Ovary (tissue), 9 donors: ENCODE data around the gene INTS4. TPM values are rescaled to one million over a fixed set of nuclear protein-coding genes. Genes with fewer than 3 reads are reported as not detected.
"Not testable (repeated sequence)": the region's sequence is repeated elsewhere in the genome, so short reads cannot be mapped to it uniquely, and the experiment has no call there.

ENCODE experiments used
- DNase-seq, 5 donors: peaks; one replicate each; pipeline ENCODE4 v3.0.0-alpha.2; 2019 to 2020
- H3K27ac ChIP-seq, 2 donors: fragments of 200-600 bp; one replicate each; pipeline versions ENCODE4 v1.5.1 to v1.8.0; 2019 to 2022
- H3K27me3 ChIP-seq: fragments of 200-600 bp; one replicate; pipeline ENCODE4 v1.8.0; 2022
- H3K36me3 ChIP-seq: fragments of 200-600 bp; sonication (generic); one replicate; pipeline ENCODE4 v1.5.1; 2019
- H3K4me1 ChIP-seq: one replicate; pipeline ENCODE4 v1.8.1; 2013; ENCODE audit warnings: mild to moderate bottlenecking, moderate library complexity; ENCODE audit not compliant: insufficient read depth
- H3K4me3 ChIP-seq: fragments of 200-600 bp; sonication (generic); one replicate; pipeline ENCODE4 v1.5.1; 2017
- H3K9me3 ChIP-seq, 2 donors: fragments of 200-600 bp in 1 of 2; sonication (generic) in 1 of 2; one replicate each; pipeline versions ENCODE4 v1.5.1 to v1.8.1; 2013 to 2019; ENCODE audit warnings: mild to moderate bottlenecking in 1 of 2, moderate library complexity in 1 of 2
- EP300 ChIP-seq: sonication (generic); formaldehyde crosslinking; IDR thresholded peaks from one replicate; pipeline ENCODE4 v1.6.1; 2017; ENCODE audit warnings: antibody characterized with exemption
- POLR2A ChIP-seq: fragments of 450-650 bp; IDR thresholded peaks from one replicate; pipeline ENCODE4 v1.6.1; 2017; ENCODE audit warnings: antibody characterized with exemption, mild to moderate bottlenecking, moderate library complexity
- WGBS, 3 donors: extraction: QIAGEN DNeasy Blood & Tissue Kit in 1 of 3; methylation state at CpG; one replicate each; pipeline versions ENCODE4 v1.1.5 to v1.1.7; 2013 to 2017; 5-methylcytosine and 5-hydroxymethylcytosine counted together
- intact Hi-C, 4 donors: fragments of 100-400 bp; cut with DNase I; formaldehyde crosslinking; loops; one replicate each; pipeline versions ENCODE4 v1.11.0 to v1.15.1; 2022 to 2023
- polyA plus RNA-seq, 2 donors: library from polyadenylated mRNA; stranded (reverse); fragments of 200-250 nt in 1 of 2; fragments of 350-450 nt in 1 of 2; fragmentation: Illumina TruSeq in 1 of 2; extraction: RNeasy Lipid Tissue Mini Kit (QIAGEN cat#74804) in 1 of 2; gene quantifications; one replicate each; pipeline ENCODE4 v1.2.3, GENCODE V29; 2013 to 2014
- total RNA-seq, 7 donors: library from RNA; depleted of rRNA in 2 of 7; stranded (reverse); fragments of >200 nt in 2 of 7; fragmentation: NEBNext Ultra II Directional in 3 of 7; extraction: Animal tissue kit (Norgen Biotek cat#: 25700) in 3 of 7; gene quantifications; one replicate each; pipeline versions ENCODE4 v1.1.0 to v1.2.4, GENCODE V29; 2016 to 2023
- TF ChIP-seq, protein P1 (sequence below), 3 donors: fragments of 450-650 bp in 2 of 3; fragments of 200-600 bp in 1 of 3; IDR thresholded peaks; one replicate each; pipeline versions ENCODE4 v1.5.1 to v1.8.0; 2016 to 2022; ENCODE audit warnings: antibody characterized with exemption in 3 of 3, mild to moderate bottlenecking in 1 of 3
- donor health status: DM: no; HTN: no; CAD: no; lungs with moderate emphysema.
- donor health status: DM: no; HTN: no; CAD: no.
- donor health status: Bipolar disorder and iron deficiency.
- donor health status: DM: yes; HTN: yes; CAD: no.
- donor health status: DM: no; HTN: no; CAD: no.
- donor health status: DM: yes; HTN: yes; CAD: no.

INTS4 gene
- total and polyA plus RNA-seq, 9 donors: 15.7 to 37.7 (median 29.7) TPM

DNA sequence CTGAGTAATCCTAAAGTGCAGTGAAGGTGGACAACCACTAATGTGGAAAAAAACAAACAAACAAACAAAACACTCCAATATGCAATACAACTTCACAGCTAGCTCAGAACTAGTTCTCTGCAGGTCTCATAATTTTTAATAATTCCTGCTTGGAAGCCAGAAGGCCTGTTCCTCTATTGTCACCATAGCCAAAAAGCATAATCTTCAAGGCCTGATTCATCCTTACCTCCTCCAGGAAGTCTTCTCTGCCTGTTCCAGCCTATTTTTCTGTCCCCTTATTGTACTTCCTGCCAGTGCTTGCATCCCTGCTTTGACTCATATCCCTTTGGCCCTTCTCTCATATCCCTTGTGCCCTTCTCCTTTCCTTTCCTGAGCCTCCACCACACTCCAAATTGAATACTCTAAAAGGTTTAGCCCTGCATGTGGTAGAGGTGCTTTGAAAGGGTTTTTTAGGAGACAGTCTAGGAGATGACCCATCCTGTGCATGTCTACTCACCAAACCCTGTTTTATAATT lies 104.3 kb downstream of the INTS4 start:
- H3K36me3 ChIP-seq, H3K4me1 ChIP-seq, H3K27ac ChIP-seq, H3K4me3 ChIP-seq, DNase-seq, H3K27me3 ChIP-seq, intact Hi-C loops, H3K9me3 ChIP-seq: not testable (repeated sequence)

DNA sequence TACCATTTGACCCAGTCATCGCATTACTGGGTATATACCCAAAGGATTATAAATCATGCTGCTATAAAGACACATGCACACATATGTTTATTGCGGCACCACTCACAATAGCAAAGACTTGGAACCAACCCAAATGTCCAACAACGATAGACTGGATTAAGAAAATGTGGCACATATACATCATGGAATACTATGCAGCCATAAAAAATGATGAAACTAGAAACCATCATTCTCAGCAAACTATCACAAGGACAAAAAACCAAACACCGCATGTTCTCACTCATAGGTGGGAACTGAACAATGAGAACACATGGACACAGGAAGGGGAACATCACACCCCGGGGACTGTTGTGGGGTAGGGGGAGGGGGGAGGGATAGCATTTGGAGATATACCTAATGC lies 105.4 kb downstream of the INTS4 start:
- H3K27ac ChIP-seq, intact Hi-C loops, H3K4me1 ChIP-seq, H3K9me3 ChIP-seq, H3K27me3 ChIP-seq, DNase-seq, H3K36me3 ChIP-seq, H3K4me3 ChIP-seq: not testable (repeated sequence)
- WGBS, 3 donors: 97 to 99% (median 98%) methylated on average over 5 of the region's 5 CpGs

DNA sequence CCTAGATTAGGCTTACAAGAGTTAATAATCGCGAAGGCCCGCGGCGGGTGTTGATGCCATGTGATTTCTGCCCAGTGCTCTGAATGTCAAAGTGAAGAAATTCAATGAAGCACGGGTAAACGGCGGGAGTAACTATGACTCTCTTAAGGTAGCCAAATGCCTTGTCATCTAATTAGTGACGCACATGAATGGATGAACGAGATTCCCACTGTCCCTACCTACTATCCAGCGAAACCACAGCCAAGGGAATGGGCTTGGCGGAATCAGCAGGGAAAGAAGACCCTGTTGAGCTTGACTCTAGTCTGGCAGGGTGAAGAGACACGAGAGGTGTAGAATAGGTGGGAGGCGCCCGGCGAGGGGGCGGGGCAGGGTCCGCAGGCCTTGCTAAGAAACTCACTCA lies 108.1 kb downstream of the INTS4 start:
- no peaks in the 10 kb centered on the region for H3K36me3 ChIP-seq
- no peak overlapping the region for H3K4me3 ChIP-seq
- WGBS, 3 donors: 88 to 96% (median 95%) methylated on average over 18 of the region's 18 CpGs

GRCh38 chr11:77884829-77885190 lies 109.7 kb downstream of the INTS4 start:
- no peaks in the 10 kb centered on the region for H3K27me3 ChIP-seq
- no peaks in the 10 kb centered on the region for H3K9me3 ChIP-seq
- intact Hi-C loops: no loop called here
- WGBS, 3 donors: 96 to 98% (median 97%) methylated on average over 6 of the region's 6 CpGs
- TF ChIP-seq, protein P1, sequence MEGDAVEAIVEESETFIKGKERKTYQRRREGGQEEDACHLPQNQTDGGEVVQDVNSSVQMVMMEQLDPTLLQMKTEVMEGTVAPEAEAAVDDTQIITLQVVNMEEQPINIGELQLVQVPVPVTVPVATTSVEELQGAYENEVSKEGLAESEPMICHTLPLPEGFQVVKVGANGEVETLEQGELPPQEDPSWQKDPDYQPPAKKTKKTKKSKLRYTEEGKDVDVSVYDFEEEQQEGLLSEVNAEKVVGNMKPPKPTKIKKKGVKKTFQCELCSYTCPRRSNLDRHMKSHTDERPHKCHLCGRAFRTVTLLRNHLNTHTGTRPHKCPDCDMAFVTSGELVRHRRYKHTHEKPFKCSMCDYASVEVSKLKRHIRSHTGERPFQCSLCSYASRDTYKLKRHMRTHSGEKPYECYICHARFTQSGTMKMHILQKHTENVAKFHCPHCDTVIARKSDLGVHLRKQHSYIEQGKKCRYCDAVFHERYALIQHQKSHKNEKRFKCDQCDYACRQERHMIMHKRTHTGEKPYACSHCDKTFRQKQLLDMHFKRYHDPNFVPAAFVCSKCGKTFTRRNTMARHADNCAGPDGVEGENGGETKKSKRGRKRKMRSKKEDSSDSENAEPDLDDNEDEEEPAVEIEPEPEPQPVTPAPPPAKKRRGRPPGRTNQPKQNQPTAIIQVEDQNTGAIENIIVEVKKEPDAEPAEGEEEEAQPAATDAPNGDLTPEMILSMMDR (IDR thresholded peaks at IDR 0.05): no peak
- no peak for TF ChIP-seq POLR2A
- no peak for TF ChIP-seq EP300
- DNase-seq: no peak
- H3K4me1 ChIP-seq: no peaks in the 10 kb centered on the region
- no peak overlapping the region for H3K27ac ChIP-seq
- no peak overlapping the region for H3K4me3 ChIP-seq
- H3K36me3 ChIP-seq: no peaks in the 10 kb centered on the region

More for the DNA sequence above, 108.1 kb downstream of the INTS4 start:
- intact Hi-C loops: no loop called here
- Histone ChIP-seq H3K9me3 (no peaks in the 10 kb centered on the region), H3K27me3 (no peaks in the 10 kb centered on the region), H3K27ac (no peak overlapping the region), H3K4me1 (no peaks in the 10 kb centered on the region)
- no peak for DNase-seq
- no peak for TF ChIP-seq EP300
- TF ChIP-seq, protein P1 (IDR thresholded peaks at IDR 0.05): no peak

DNA sequence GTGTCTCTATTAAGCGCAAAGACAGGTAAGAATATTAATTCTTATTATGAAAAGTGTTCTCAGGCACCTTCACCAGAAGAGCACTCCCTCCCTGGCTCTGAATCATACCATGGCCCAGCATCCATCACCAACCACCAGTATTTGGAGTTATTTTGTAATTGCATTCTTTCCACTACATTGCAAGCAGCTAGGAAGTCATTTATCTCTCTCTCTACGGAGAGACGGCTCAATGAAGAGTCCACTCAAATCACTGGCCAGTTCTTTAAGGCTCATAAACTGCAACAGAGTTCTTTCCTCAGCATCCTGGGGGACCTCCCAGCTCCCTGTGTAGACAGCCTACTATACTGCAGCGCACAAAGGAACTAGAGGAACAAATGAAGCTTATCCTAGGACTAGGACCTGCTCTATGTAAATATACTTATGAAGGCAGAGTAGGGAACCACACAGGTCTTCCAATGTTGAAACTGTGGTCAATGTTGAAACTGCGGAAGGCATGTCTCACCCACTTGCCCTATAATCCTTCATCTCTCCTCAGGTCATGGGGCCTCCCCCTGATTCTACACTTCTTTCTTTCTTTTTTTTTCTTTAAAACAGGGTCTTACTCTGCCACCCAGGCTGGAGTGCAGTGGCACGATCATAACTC lies 110.2 kb downstream of the INTS4 start:
- intact Hi-C loops: no loop called here
- no peaks in the 10 kb centered on the region for H3K4me1 ChIP-seq
- H3K4me3 ChIP-seq: no peak overlapping the region
- H3K9me3 ChIP-seq: no peaks in the 10 kb centered on the region
- DNase-seq: no peak
- no peak for TF ChIP-seq EP300
- TF ChIP-seq, protein P1 (IDR thresholded peaks at IDR 0.05): no peak
- no peak for TF ChIP-seq POLR2A
- no peaks in the 10 kb centered on the region for H3K27me3 ChIP-seq
- no peak overlapping the region for H3K27ac ChIP-seq
- 71 to 86% (median 85%) methylated on average over 6 of the region's 6 CpGs for WGBS, 3 donors
- no peaks in the 10 kb centered on the region for H3K36me3 ChIP-seq
